VCaP (cell line): ENCODE results near the gene FER.

Source experiments
- H3K27ac ChIP-seq: fragments of 450-650 bp; 2 replicates; pipeline ENCODE4 v1.5.1; 2017
- TF ChIP-seq, protein P1 (sequence below): fragments of 450-650 bp; conservative IDR thresholded peaks from 2 replicates; pipeline ENCODE4 v1.5.1; 2017; ENCODE audit warnings: mild to moderate bottlenecking, moderate library complexity

FER gene

GRCh38 chr5:108900668-108901067 is 153.0 kb downstream of the FER start:
- H3K27ac ChIP-seq: no peak overlapping the region
- TF ChIP-seq, protein P1, sequence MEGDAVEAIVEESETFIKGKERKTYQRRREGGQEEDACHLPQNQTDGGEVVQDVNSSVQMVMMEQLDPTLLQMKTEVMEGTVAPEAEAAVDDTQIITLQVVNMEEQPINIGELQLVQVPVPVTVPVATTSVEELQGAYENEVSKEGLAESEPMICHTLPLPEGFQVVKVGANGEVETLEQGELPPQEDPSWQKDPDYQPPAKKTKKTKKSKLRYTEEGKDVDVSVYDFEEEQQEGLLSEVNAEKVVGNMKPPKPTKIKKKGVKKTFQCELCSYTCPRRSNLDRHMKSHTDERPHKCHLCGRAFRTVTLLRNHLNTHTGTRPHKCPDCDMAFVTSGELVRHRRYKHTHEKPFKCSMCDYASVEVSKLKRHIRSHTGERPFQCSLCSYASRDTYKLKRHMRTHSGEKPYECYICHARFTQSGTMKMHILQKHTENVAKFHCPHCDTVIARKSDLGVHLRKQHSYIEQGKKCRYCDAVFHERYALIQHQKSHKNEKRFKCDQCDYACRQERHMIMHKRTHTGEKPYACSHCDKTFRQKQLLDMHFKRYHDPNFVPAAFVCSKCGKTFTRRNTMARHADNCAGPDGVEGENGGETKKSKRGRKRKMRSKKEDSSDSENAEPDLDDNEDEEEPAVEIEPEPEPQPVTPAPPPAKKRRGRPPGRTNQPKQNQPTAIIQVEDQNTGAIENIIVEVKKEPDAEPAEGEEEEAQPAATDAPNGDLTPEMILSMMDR: no peak

DNA sequence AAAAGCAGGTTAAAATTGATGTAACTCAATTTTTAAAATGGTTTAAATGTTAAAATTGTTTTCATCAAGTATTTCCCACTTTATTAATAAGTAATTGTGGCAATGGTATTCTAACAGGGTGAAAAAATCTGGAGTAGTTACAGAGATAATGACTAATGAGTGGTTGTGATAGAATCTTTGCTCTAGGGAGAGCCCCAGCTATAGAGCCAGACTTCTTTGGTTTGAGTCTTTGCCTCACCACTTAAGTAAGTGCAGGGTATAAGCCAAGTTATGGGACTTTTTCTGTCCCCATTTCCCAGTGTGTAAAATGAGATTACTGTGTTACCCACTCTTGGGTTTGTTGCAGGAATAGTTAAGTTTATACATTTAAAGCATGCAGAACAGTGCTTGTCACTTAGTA is 158.1 kb downstream of the FER start:
- no peak overlapping the region for H3K27ac ChIP-seq
- TF ChIP-seq, protein P1: no peak

GRCh38 chr5:108910627-108911026 is 162.9 kb downstream of the FER start:
- TF ChIP-seq, protein P1: no peak
- no peak overlapping the region for H3K27ac ChIP-seq

- no peak overlapping the region for H3K27ac ChIP-seq
- TF ChIP-seq, protein P1: no peak
Observed at GRCh38 chr5:108911055-108911454, 163.4 kb downstream of the FER start.

GRCh38 chr5:108917596-108917995 is 169.9 kb downstream of the FER start:
- TF ChIP-seq, protein P1: no peak
- H3K27ac ChIP-seq: no peak overlapping the region

DNA sequence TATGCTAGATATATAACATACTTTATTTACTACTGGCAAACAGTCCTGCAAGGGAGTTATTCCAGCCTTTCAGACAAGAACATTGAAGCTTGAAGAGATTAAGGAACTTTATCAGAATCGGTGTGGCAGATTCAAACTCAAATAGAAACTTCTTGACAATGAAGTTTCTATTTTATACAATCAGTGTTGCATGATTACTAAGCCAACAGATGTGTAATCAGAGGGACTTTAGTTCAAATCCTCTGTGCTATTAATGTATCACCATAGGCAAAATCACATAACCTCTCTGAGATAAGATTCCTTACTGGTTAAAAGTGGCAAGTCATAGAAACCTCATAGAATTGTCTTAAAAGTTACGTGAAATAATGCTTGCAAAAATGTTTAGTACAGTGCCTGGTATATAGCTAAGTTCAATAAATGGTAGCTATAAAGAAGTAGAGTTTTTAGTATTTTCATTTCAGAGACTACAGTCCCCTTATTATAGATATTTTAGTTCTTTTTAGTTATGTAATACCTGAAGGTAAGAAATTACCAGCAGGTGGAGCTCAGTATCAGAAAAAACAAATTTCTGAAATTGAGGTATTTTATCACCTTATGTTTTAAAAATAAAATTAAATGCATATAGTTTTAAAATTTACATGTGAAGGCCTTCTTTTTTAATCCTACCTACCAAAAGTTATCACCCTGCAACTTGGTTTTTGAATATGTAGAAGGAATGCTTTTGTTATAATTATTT is 172.1 kb downstream of the FER start:
- TF ChIP-seq, protein P1: peak; percentile 67
- H3K27ac ChIP-seq: no peak overlapping the region

DNA sequence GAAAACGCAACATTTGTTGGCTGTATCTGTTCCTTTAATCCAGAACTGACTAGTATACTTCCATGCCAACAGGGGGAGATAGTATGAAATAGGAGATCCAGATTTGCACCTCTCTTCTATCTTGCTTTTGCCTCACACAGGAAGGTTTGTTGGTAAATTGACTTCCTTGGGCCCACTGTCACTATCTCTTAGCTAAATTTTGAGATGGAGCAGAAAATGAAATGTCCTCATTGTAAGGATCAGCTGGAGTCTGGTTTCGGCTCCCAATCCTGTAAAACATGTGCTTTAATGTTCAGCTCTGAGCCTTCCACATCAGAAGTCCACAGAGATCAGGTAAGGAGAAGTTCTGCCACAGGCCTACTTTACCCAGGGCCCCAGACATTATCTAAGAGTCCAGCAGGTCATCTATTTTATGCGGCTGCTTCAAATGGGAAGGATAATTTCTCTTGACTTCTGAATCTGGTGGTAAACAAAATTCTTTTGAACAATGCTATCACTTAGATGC is 176.8 kb downstream of the FER start:
- H3K27ac ChIP-seq: no peak overlapping the region
- TF ChIP-seq, protein P1: no peak; the same call in 1 of the 2 replicates
